ENCODE measurements around the gene UGT8. TPM values are rescaled to one million over a fixed set of nuclear protein-coding genes. Genes with fewer than 3 reads are reported as not detected.
"Not testable (repeated sequence)": the region's sequence is repeated elsewhere in the genome, so short reads cannot be mapped to it uniquely, and the experiment has no call there.

Gene UGT8
- total and polyA plus RNA-seq, 9 donors, result 0.04 to 4.5 (median 0.60) TPM; not detected in 2

- no peaks in the 10 kb centered on the region for H3K36me3 ChIP-seq
- no peak overlapping the region for H3K4me3 ChIP-seq
- 53 to 72% (median 54%) methylated on average over 6 of the region's 6 CpGs for WGBS, 3 donors
- H3K4me1 ChIP-seq (ENCODE audit: insufficient read depth), result no peaks in the 10 kb centered on the region
- no peak for TF ChIP-seq POLR2A (IDR thresholded peaks at IDR 0.05)
- no peaks in the 10 kb centered on the region for H3K9me3 ChIP-seq
- intact Hi-C loops (cut with DNase I), result no loop called here
- no peak overlapping the region for H3K27ac ChIP-seq
- no peak for DNase-seq
- H3K27me3 ChIP-seq, result no peaks in the 10 kb centered on the region
Measured at GRCh38 chr4:114588305-114588704, 10.3 kb upstream of the UGT8 start.

GRCh38 chr4:114590360-114590759 is 8.2 kb upstream of the UGT8 start:
- H3K4me1 ChIP-seq (ENCODE audit: insufficient read depth); H3K36me3 ChIP-seq; H3K27ac ChIP-seq; H3K9me3 ChIP-seq; H3K4me3 ChIP-seq; intact Hi-C loops (cut with DNase I); H3K27me3 ChIP-seq; DNase-seq: not testable (repeated sequence)
- 79 to 97% (median 81%) methylated on average over 1 of the region's 1 CpG for WGBS, 3 donors

GRCh38 chr4:114593526-114593925 is 5.1 kb upstream of the UGT8 start:
- Histone ChIP-seq H3K36me3 (no peaks in the 10 kb centered on the region), H3K27ac (no peak overlapping the region), H3K4me1 (ENCODE audit: insufficient read depth) (no peaks in the 10 kb centered on the region), H3K27me3 (no peaks in the 10 kb centered on the region), H3K9me3 (peaks cover 0 to 4% of the 10 kb centered on the region in 2 donors), H3K4me3 (no peak overlapping the region)
- DNase-seq, result no peak
- 54 to 71% (median 60%) methylated on average over 8 of the region's 8 CpGs for WGBS, 3 donors
- TF ChIP-seq EP300 (IDR thresholded peaks at IDR 0.05), result no peak
- no peak for TF ChIP-seq CTCF (IDR thresholded peaks at IDR 0.05)
- no peak for TF ChIP-seq POLR2A (IDR thresholded peaks at IDR 0.05)
- intact Hi-C loops (cut with DNase I), result loop anchor here in 1 of 4 donors (1.0 kb wide), 1 partner anchor 8 kb away; no protein-coding TSS in a partner anchor

- no peak for DNase-seq
- intact Hi-C loops (cut with DNase I), result no loop called here
- no peak overlapping the region for H3K27ac ChIP-seq
- peaks cover 0 to 4% of the 10 kb centered on the region in 2 donors for H3K9me3 ChIP-seq
- H3K36me3 ChIP-seq, result no peaks in the 10 kb centered on the region
- TF ChIP-seq EP300 (IDR thresholded peaks at IDR 0.05), result no peak
- no peak for TF ChIP-seq CTCF (IDR thresholded peaks at IDR 0.05)
- TF ChIP-seq POLR2A (IDR thresholded peaks at IDR 0.05), result no peak
- H3K4me3 ChIP-seq, result no peak overlapping the region
- no peaks in the 10 kb centered on the region for H3K4me1 ChIP-seq (ENCODE audit: insufficient read depth)
- 87 to 89% (median 87%) methylated on average over 10 to 11 of the region's 11 CpGs for WGBS, 3 donors
- no peaks in the 10 kb centered on the region for H3K27me3 ChIP-seq
Measured at GRCh38 chr4:114595207-114595606, 3.4 kb upstream of the UGT8 start.

- Histone ChIP-seq H3K36me3 (no peaks in the 10 kb centered on the region), H3K27me3 (no peaks in the 10 kb centered on the region), H3K27ac (no peak overlapping the region), H3K4me1 (ENCODE audit: insufficient read depth) (no peaks in the 10 kb centered on the region), H3K9me3 (peaks cover 0 to 4% of the 10 kb centered on the region in 2 donors), H3K4me3 (no peak overlapping the region)
- intact Hi-C loops (cut with DNase I), result no loop called here
- TF ChIP-seq EP300 (IDR thresholded peaks at IDR 0.05) (no peak), CTCF (IDR thresholded peaks at IDR 0.05) (no peak), POLR2A (IDR thresholded peaks at IDR 0.05) (no peak)
- WGBS, 3 donors, result 81 to 85% (median 82%) methylated on average over 2 of the region's 2 CpGs
- no peak for DNase-seq
Measured at GRCh38 chr4:114595921-114596320, 2.7 kb upstream of the UGT8 start.

All from ovary (tissue), 9 donors.